ENCODE data around the gene GPAT2.
"Not testable (repeated sequence)": the region's sequence is repeated elsewhere in the genome, so short reads cannot be mapped to it uniquely, and the experiment has no call there.

DNA sequence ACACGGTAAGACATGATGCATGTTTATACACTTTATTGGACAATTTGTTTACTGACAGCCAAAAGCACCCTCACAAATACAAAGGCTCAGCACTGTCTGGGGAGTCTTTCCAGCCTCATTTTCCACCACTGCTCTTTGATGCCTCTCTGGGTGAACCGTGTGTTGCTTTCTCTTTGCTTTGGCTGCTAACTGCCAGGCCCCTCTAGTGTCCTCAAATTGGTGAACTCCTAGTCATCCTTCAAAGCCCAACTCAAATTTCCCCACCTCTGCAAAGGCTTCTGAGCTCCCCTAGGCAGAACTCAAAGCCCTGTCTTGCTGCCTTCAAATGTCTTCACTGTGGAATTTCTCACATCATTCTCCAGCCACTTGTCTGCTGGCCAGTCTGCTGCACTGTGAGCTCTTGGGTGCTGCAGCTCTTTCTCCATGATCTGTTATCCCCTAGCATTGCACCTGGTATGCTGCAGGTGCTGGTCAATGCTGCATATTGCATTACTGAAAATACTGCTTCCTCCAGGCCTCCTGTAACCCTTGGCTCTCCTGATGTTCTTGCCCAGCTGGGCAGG, 32.5 kb upstream of the GPAT2 start:
- TF ChIP-seq, protein P1, sequence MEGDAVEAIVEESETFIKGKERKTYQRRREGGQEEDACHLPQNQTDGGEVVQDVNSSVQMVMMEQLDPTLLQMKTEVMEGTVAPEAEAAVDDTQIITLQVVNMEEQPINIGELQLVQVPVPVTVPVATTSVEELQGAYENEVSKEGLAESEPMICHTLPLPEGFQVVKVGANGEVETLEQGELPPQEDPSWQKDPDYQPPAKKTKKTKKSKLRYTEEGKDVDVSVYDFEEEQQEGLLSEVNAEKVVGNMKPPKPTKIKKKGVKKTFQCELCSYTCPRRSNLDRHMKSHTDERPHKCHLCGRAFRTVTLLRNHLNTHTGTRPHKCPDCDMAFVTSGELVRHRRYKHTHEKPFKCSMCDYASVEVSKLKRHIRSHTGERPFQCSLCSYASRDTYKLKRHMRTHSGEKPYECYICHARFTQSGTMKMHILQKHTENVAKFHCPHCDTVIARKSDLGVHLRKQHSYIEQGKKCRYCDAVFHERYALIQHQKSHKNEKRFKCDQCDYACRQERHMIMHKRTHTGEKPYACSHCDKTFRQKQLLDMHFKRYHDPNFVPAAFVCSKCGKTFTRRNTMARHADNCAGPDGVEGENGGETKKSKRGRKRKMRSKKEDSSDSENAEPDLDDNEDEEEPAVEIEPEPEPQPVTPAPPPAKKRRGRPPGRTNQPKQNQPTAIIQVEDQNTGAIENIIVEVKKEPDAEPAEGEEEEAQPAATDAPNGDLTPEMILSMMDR (conservative IDR thresholded peaks at IDR 0.05; ENCODE audit: low read length), result not testable (repeated sequence)
- TF ChIP-seq EZH2phosphoT487 (IDR thresholded peaks at IDR 0.05; ENCODE audit: borderline replicate concordance, low read depth, low read length), result not testable (repeated sequence)
